CD4-positive, alpha-beta T cell (primary cell): ENCODE results near the gene CASP1. TPM values are rescaled to one million over a fixed set of nuclear protein-coding genes. Genes with fewer than 3 reads are reported as not detected.
A peak's percentile ranks its signal among the peaks of the same experiment; 100 is the strongest.

ENCODE experiments used
- ATAC-seq: fragments of 200-7000 bp; cut with Tn5 transposase; one replicate; pipeline ENCODE4 v1.10.0; 2022; ENCODE audit warnings: mild to moderate bottlenecking; ENCODE audit not compliant: poor library complexity
- CTCF ChIA-PET: fragments of 350-600 bp; sonication (Branson Sonifier 250); formaldehyde crosslinking; loops from one replicate; lab custom pipeline; 2021; ENCODE audit warnings: antibody characterized with exemption, inconsistent platforms; lab: Charles Lee
- POLR2A ChIA-PET: fragments of 350-600 bp; sonication (Branson Sonifier 250); formaldehyde crosslinking; loops from one replicate; lab custom pipeline; 2021; ENCODE audit warnings: antibody characterized with exemption, inconsistent platforms; lab: Charles Lee
- DNase-seq, 14 experiments: peaks; one replicate each; pipeline ENCODE4 v3.0.0-alpha.2; 2013 to 2020; ENCODE audit warnings: mixed read lengths in 2 of 14
- H3K27ac ChIP-seq, 2 donors: one replicate each; pipeline versions ENCODE4 v1.5.1 to v1.7.0; 2013; ENCODE audit warnings: low read length in 2 of 2, low read depth in 1 of 2, mild to moderate bottlenecking in 1 of 2
- H3K27me3 ChIP-seq, 2 experiments: 1 replicate in 1 of 2; 2 replicates in 1 of 2; pipeline versions ENCODE4 v1.6.1 to v1.7.0; 2013; ENCODE audit warnings: low read length in 2 of 2, control low read depth in 1 of 2, mild to moderate bottlenecking in 1 of 2, moderate library complexity in 1 of 2; ENCODE audit not compliant: insufficient read depth in 2 of 2, control insufficient read depth in 1 of 2
- H3K36me3 ChIP-seq: one replicate; pipeline ENCODE4 v1.6.1; 2013; ENCODE audit warnings: low read length, control low read depth; ENCODE audit not compliant: insufficient read depth
- H3K4me1 ChIP-seq: one replicate; pipeline ENCODE4 v1.6.1; 2013; ENCODE audit warnings: low read length, control low read depth; ENCODE audit not compliant: insufficient read depth
- H3K4me3 ChIP-seq: one replicate; pipeline ENCODE4 v1.5.1; 2013; ENCODE audit warnings: mild to moderate bottlenecking, low read length, moderate library complexity
- H3K9me3 ChIP-seq, 2 experiments: 1 replicate in 1 of 2; 2 replicates in 1 of 2; pipeline versions ENCODE4 v1.6.1 to v1.7.0; 2013; ENCODE audit warnings: low read length in 2 of 2, mild to moderate bottlenecking in 2 of 2, control low read depth in 1 of 2, moderate library complexity in 1 of 2; ENCODE audit not compliant: control insufficient read depth in 1 of 2, insufficient read depth in 1 of 2
- H3K27ac Mint-ChIP-seq: one replicate; pipeline ENCODE4 v1.8.0; 2020; ENCODE audit warnings: mixed read lengths
- H3K27me3 Mint-ChIP-seq: one replicate; pipeline ENCODE4 v1.8.0; 2021; ENCODE audit warnings: mixed read lengths
- H3K36me3 Mint-ChIP-seq: one replicate; pipeline ENCODE4 v1.8.0; 2021; ENCODE audit warnings: low read depth, mixed read lengths
- H3K4me1 Mint-ChIP-seq: one replicate; pipeline ENCODE4 v1.8.0; 2021; ENCODE audit warnings: low read depth, mixed read lengths
- H3K4me3 Mint-ChIP-seq: one replicate; pipeline ENCODE4 v1.8.0; 2020; ENCODE audit warnings: mild to moderate bottlenecking, mixed read lengths
- H3K9me3 Mint-ChIP-seq: one replicate; pipeline ENCODE4 v1.8.0; 2020; ENCODE audit warnings: mixed read lengths
- CTCF ChIP-seq: fragments of 200-600 bp; IDR thresholded peaks from one replicate; pipeline ENCODE4 v1.8.0; 2022; ENCODE audit warnings: antibody characterized with exemption, mild to moderate bottlenecking
- intact Hi-C, 2 experiments: fragments of 100-400 bp; cut with DNase I in 1 of 2; cut with micrococcal nuclease in 1 of 2; formaldehyde crosslinking; loops; one replicate each; pipeline versions ENCODE4 v1.15.1 to v1.9.0; 2023 to 2025; cut with DNase I, micrococcal nuclease
- total RNA-seq, 174 experiments: library from RNA in 2 of 174; stranded (reverse) in 2 of 174; gene quantifications; one replicate each; pipeline ENCODE4 v1.2.3 and lab custom pipeline; 2021 to 2026

CASP1 gene
- total RNA-seq, 2 experiments from 2014 or later = 15.6 to 17.6 TPM

- Histone ChIP-seq H3K27ac (no peak overlapping the region), H3K4me3 (no peak overlapping the region), H3K4me1 (peaks cover 3% of the 10 kb centered on the region), H3K36me3 (no peaks in the 10 kb centered on the region), H3K27me3 (no peaks in the 10 kb centered on the region), H3K9me3 (no peaks in the 10 kb centered on the region)
- no peak for TF ChIP-seq CTCF
- CTCF ChIA-PET = no interaction called here
- Mint-ChIP-seq H3K36me3 (no peaks in the 10 kb centered on the region), H3K27me3 (no peaks in the 10 kb centered on the region), H3K9me3 (no peaks in the 10 kb centered on the region), H3K27ac (no peak overlapping the region), H3K4me1 (peaks cover 5% of the 10 kb centered on the region), H3K4me3 (no peak overlapping the region)
- POLR2A ChIA-PET = no interaction called here
- intact Hi-C loops = no loop called here
- no peak for ATAC-seq
- DNase-seq = no peak
Observed at GRCh38 chr11:105051559-105051958, 16.6 kb upstream of the CASP1 start.

GRCh38 chr11:105049481-105049880 is 14.5 kb upstream of the CASP1 start:
- no peaks in the 10 kb centered on the region for H3K9me3 Mint-ChIP-seq
- H3K4me3 Mint-ChIP-seq = no peak overlapping the region
- H3K27me3 Mint-ChIP-seq = no peaks in the 10 kb centered on the region
- Histone ChIP-seq H3K27me3 (no peaks in the 10 kb centered on the region), H3K4me1 (peaks cover 10% of the 10 kb centered on the region), H3K9me3 (no peaks in the 10 kb centered on the region), H3K4me3 (no peak overlapping the region), H3K27ac (no peak overlapping the region), H3K36me3 (no peaks in the 10 kb centered on the region)
- ChIA-PET CTCF (no interaction called here), POLR2A (no interaction called here)
- no peak for DNase-seq
- no peak for TF ChIP-seq CTCF
- H3K4me1 Mint-ChIP-seq = peaks cover 25% of the 10 kb centered on the region
- H3K36me3 Mint-ChIP-seq = peaks cover 8% of the 10 kb centered on the region
- H3K27ac Mint-ChIP-seq = no peak overlapping the region
- ATAC-seq = no peak
- intact Hi-C loops = no loop called here

GRCh38 chr11:105046898-105047579 is 12.1 kb upstream of the CASP1 start:
- Mint-ChIP-seq H3K4me1 (peaks cover 48% of the 10 kb centered on the region), H3K4me3 (peak overlapping the region; percentile 44), H3K36me3 (peaks cover 27% of the 10 kb centered on the region), H3K27me3 (no peaks in the 10 kb centered on the region), H3K27ac (no peak overlapping the region), H3K9me3 (no peaks in the 10 kb centered on the region)
- intact Hi-C loops = no loop called here
- ATAC-seq (no peak), DNase-seq (no peak)
- H3K4me3 ChIP-seq = no peak overlapping the region
- CTCF ChIA-PET = no interaction called here
- no peaks in the 10 kb centered on the region for H3K27me3 ChIP-seq
- H3K4me1 ChIP-seq = peaks cover 10% of the 10 kb centered on the region
- POLR2A ChIA-PET = no interaction called here
- no peaks in the 10 kb centered on the region for H3K9me3 ChIP-seq
- no peaks in the 10 kb centered on the region for H3K36me3 ChIP-seq
- H3K27ac ChIP-seq = no peak overlapping the region
- no peak for TF ChIP-seq CTCF
